K562 (cell line): ENCODE data around the gene CDSN. TPM values are rescaled to one million over a fixed set of nuclear protein-coding genes. Genes with fewer than 3 reads are reported as not detected.
A peak's percentile ranks its signal among the peaks of the same experiment; 100 is the strongest.

Experiments used
- ATAC-seq: fragments of 200-7000 bp; cut with Tn5 transposase; 3 replicates; pipeline ENCODE4 v1.9.1; 2020; ENCODE audit warnings: moderate library complexity
- BruUV-seq: library from RNA; stranded (reverse); fragments of 400-500 nt; replicated peaks from 2 replicates; lab custom pipeline; 2021; lab: Mats Ljungman, UMichigan
- CTCF ChIA-PET: fragments of 300-600 bp; formaldehyde crosslinking; extraction: SDS; loops from one replicate; lab custom pipeline; 2021; ENCODE audit warnings: low intra/inter-chr PET ratio; lab: Yijun Ruan, JAX
- POLR2A ChIA-PET: fragments of 300-600, 350-650 bp; sonication (Branson Sonifier 250); formaldehyde crosslinking; extraction: SDS; loops from one replicate; lab custom pipeline; 2021; ENCODE audit warnings: antibody characterized with exemption, inconsistent platforms; lab: Yijun Ruan, JAX
- DNase-seq, 4 experiments: peaks; one replicate each; pipeline versions ENCODE4 v3.0.0 to v3.0.0-alpha.2; 2011 to 2018; ENCODE audit warnings: low spot score in 3 of 4, mixed read lengths in 3 of 4; ENCODE audit errors: extremely low read depth in 1 of 4
- FAIRE-seq: peaks from 2 replicates; lab custom pipeline; 2011; peaks lifted over from hg19 to GRCh38; lab: Jason Lieb, UNC
- H2AFZ ChIP-seq: 2 replicates; pipeline ENCODE4 v1.6.0; 2011; ENCODE audit warnings: low read depth, low read length, control low read depth, inconsistent platforms
- H3K27ac ChIP-seq: fragments of 200-600 bp; 3 replicates; pipeline ENCODE4 v1.8.0; 2011; ENCODE audit warnings: low read depth, mild to moderate bottlenecking, control low read depth, inconsistent platforms, low read length, moderate library complexity, mixed read lengths; ENCODE audit errors: extremely low read depth
- H3K27me3 ChIP-seq, 2 experiments: fragments of 300-600 bp in 1 of 2; 2 replicates in 1 of 2; 3 replicates in 1 of 2; pipeline versions ENCODE4 v1.6.0 to v1.8.0; 2011; ENCODE audit warnings: inconsistent platforms in 2 of 2, low read length in 2 of 2, mild to moderate bottlenecking in 1 of 2, mixed read lengths in 1 of 2, moderate library complexity in 1 of 2; ENCODE audit not compliant: control insufficient read depth in 2 of 2, insufficient read depth in 2 of 2
- H3K36me3 ChIP-seq: fragments of 300-600 bp; 3 replicates; pipeline ENCODE4 v1.8.0; 2011; ENCODE audit warnings: mild to moderate bottlenecking, low read length, inconsistent platforms; ENCODE audit not compliant: control insufficient read depth, insufficient read depth
- H3K4me1 ChIP-seq, 2 experiments: fragments of 200-600 bp in 1 of 2; replicated peaks in 1 of 2; 2 replicates in 1 of 2; 3 replicates in 1 of 2; pipeline versions ENCODE4 v1.5.1 to v1.8.0; 2011; ENCODE audit warnings: inconsistent platforms in 2 of 2, low read length in 2 of 2, mild to moderate bottlenecking in 1 of 2, mixed read lengths in 1 of 2, moderate library complexity in 1 of 2; ENCODE audit not compliant: control insufficient read depth in 2 of 2, insufficient read depth in 2 of 2
- H3K4me2 ChIP-seq: 2 replicates; pipeline ENCODE4 v1.6.1; 2011; ENCODE audit warnings: low read length, control low read depth, inconsistent platforms, mixed read lengths; ENCODE audit not compliant: insufficient read depth
- H3K4me3 ChIP-seq: fragments of 200-600 bp; sonication (generic), shearing (Covaris generic); 2 replicates; pipeline ENCODE4 v1.5.1; 2016; ENCODE audit warnings: control low read depth, inconsistent platforms
- H3K79me2 ChIP-seq: fragments of 200-600 bp; 3 replicates; pipeline ENCODE4 v1.8.0; 2011; ENCODE audit warnings: low read length, inconsistent platforms; ENCODE audit not compliant: control insufficient read depth, insufficient read depth
- H3K9ac ChIP-seq, 2 experiments: 2 replicates each; pipeline versions ENCODE4 v1.6.0 to v1.6.1; 2011; ENCODE audit warnings: low read depth in 2 of 2, low read length in 2 of 2, control low read depth in 1 of 2, inconsistent platforms in 1 of 2, mild to moderate bottlenecking in 1 of 2, mixed read lengths in 1 of 2; ENCODE audit not compliant: insufficient read depth in 1 of 2
- H3K9me1 ChIP-seq: one replicate; pipeline ENCODE4 v1.6.0; 2011; ENCODE audit warnings: inconsistent platforms, mild to moderate bottlenecking, low read length, moderate library complexity; ENCODE audit not compliant: control insufficient read depth, insufficient read depth
- H3K9me3 ChIP-seq: replicated peaks from 2 replicates; pipeline ENCODE4 v1.5.1; 2011; ENCODE audit warnings: low read depth, low read length, inconsistent platforms; ENCODE audit not compliant: control insufficient read depth, insufficient read depth
- H4K20me1 ChIP-seq: replicated peaks from 2 replicates; pipeline ENCODE4 v1.6.1; 2011; ENCODE audit warnings: low read length, inconsistent platforms, mixed read lengths; ENCODE audit not compliant: control insufficient read depth, insufficient read depth
- ARID2 ChIP-seq: fragments of 450-650 bp; IDR thresholded peaks from 2 replicates; pipeline ENCODE4 v1.6.1; 2017; ENCODE audit warnings: antibody characterized with exemption, mild to moderate bottlenecking
- EGR1 ChIP-seq: fragments of 450-650 bp; conservative IDR thresholded peaks from 2 replicates; pipeline ENCODE4 v1.6.1; 2017; ENCODE audit warnings: mild to moderate bottlenecking
- KLF10 ChIP-seq: fragments of 250-450 bp; sonication (Bioruptor Pico); IDR thresholded peaks from 2 replicates; pipeline ENCODE4 v1.6.1; 2021; ENCODE audit warnings: matching md5 sums
- MNT ChIP-seq, 2 experiments: fragments of 450-650 bp; conservative IDR thresholded peaks; 2 replicates each; pipeline ENCODE4 v1.6.1; 2017; ENCODE audit warnings: mild to moderate bottlenecking in 2 of 2, moderate library complexity in 2 of 2
- MYC ChIP-seq, 2 experiments: fragments of 250-450 bp in 1 of 2; sonication (Bioruptor Pico) in 1 of 2; IDR thresholded peaks; 2 replicates each; pipeline versions ENCODE4 v1.5.1 to v1.6.1; 2012 to 2021; ENCODE audit warnings: low read depth in 2 of 2, borderline replicate concordance in 1 of 2, improper control_type of control experiment in 1 of 2, low read length in 1 of 2, mild to moderate bottlenecking in 1 of 2, moderate library complexity in 1 of 2
- NFIC ChIP-seq: fragments of 450-650 bp; IDR thresholded peaks from 2 replicates; pipeline ENCODE4 v1.6.1; 2017; ENCODE audit warnings: mild to moderate bottlenecking, inconsistent platforms
- NR2C2 ChIP-seq, 2 experiments: fragments of 200-800 bp in 1 of 2; sonication (Bioruptor generic) in 1 of 2; sonication (generic) in 1 of 2; formaldehyde crosslinking in 1 of 2; IDR thresholded peaks; 2 replicates each; pipeline versions ENCODE4 v1.6.1 to v1.8.0; 2016 to 2022; ENCODE audit warnings: mild to moderate bottlenecking in 1 of 2, missing compliant biosample characterization in 1 of 2, missing genetic modification characterization in 1 of 2, missing genetic modification reagents in 1 of 2
- RBM17 ChIP-seq: fragments of 200-400 bp; formaldehyde crosslinking; IDR thresholded peaks from 2 replicates; pipeline ENCODE4 v1.6.1; 2017; ENCODE audit warnings: low read depth, mild to moderate bottlenecking, low read length, borderline replicate concordance
- SMAD1 ChIP-seq: fragments of 150-350 bp; IDR thresholded peaks from 2 replicates; pipeline ENCODE4 v1.6.1; 2014; ENCODE audit warnings: low read length, low read depth; ENCODE audit not compliant: partially characterized antibody
- TRIM28 ChIP-seq: fragments of 450-650 bp; IDR thresholded peaks from 2 replicates; pipeline ENCODE4 v1.6.1; 2017
- ZNF175 ChIP-seq: fragments of 200-800 bp; sonication (Bioruptor generic); IDR thresholded peaks from 2 replicates; pipeline ENCODE4 v1.6.1; 2016; ENCODE audit warnings: low read depth, mild to moderate bottlenecking, missing genetic modification characterization, missing compliant biosample characterization
- ZNF609 ChIP-seq: sonication (generic); formaldehyde crosslinking; IDR thresholded peaks from 2 replicates; pipeline ENCODE4 v1.8.1; 2023; ENCODE audit warnings: missing genetic modification reagents, mild to moderate bottlenecking, borderline replicate concordance
- ZNF695 ChIP-seq: fragments of 450-650 bp; formaldehyde crosslinking; IDR thresholded peaks from 2 replicates; pipeline ENCODE4 v1.4.0; 2020; ENCODE audit warnings: mild to moderate bottlenecking, moderate library complexity
- WGBS: fragments of 100-300 bp; shearing (Covaris generic); methylation state at CpG from one replicate; pipeline ENCODE4 v1.1.6; 2016; ENCODE audit warnings: low coverage, mixed read lengths; ENCODE audit not compliant: insufficient coverage; ENCODE audit errors: missing lambda C conversion rate; 5-methylcytosine and 5-hydroxymethylcytosine counted together
- in situ Hi-C: fragments of 300-500 bp; cut with MboI; formaldehyde crosslinking; loops from 4 replicates; pipeline ENCODE4 v1.15.0; 2018; ENCODE audit warnings: inconsistent platforms, mixed read lengths
- intact Hi-C: fragments of 100-400 bp; cut with micrococcal nuclease; formaldehyde crosslinking; loops from 2 replicates; pipeline ENCODE4 v1.14.2; 2022
- polyA plus RNA-seq, 8 experiments: library from polyadenylated mRNA; depleted of rRNA in 4 of 8; stranded (reverse) in 5 of 8; unstranded in 3 of 8; fragments of >200 nt; fragmentation: Nextera tagmentation in 2 of 8; fragmentation: Illumina TruSeq in 1 of 8; extraction: Ambion mirVana in 2 of 8; extraction: Trizol in 1 of 8; gene quantifications; 2 replicates each; pipeline versions ENCODE4 v1.2.1 to v1.2.3, GENCODE V29; 2011 to 2014; ENCODE audit warnings: inconsistent platforms in 1 of 8, missing spikeins in 1 of 8
- total RNA-seq, 7 experiments: library from RNA; depleted of rRNA in 6 of 7; stranded (reverse); fragments of >200 nt in 6 of 7; fragmentation: Illumina TruSeq in 2 of 7; extraction: Trizol in 2 of 7; gene quantifications; 2 replicates each; pipeline versions ENCODE4 v1.2.1 to v1.2.3, GENCODE V29; 2011 to 2021; ENCODE audit warnings: low replicate concordance in 1 of 7

The CDSN gene
- total and polyA plus RNA-seq, 9 of the 15 experiments (the other 6 are each of a cell fraction or from before 2014, with no cell fraction given): not detected

- Histone ChIP-seq H4K20me1 (peaks cover 13% of the 10 kb centered on the region), H3K4me2 (no peak overlapping the region), H2AFZ (no peak overlapping the region), H3K4me3 (no peak overlapping the region), H3K27ac (no peak overlapping the region), H3K9me1 (no peaks in the 10 kb centered on the region), H3K4me1 (peaks cover 6 to 23% of the 10 kb centered on the region in 2 experiments; a peak in 4 of 5 replicates), H3K9me3 (no peaks in the 10 kb centered on the region), H3K36me3 (no peaks in the 10 kb centered on the region), H3K27me3 (peaks cover 40 to 86% of the 10 kb centered on the region in 2 experiments), H3K9ac (peak overlapping the region in 1 of 2 experiments; percentile 81; a peak in 2 of 4 replicates), H3K79me2 (no peaks in the 10 kb centered on the region)
- in situ Hi-C loops: no loop called here
- BruUV-seq: no TSS peak
- WGBS: 4% methylated on average over 16 of the region's 16 CpGs
- ChIA-PET CTCF (no interaction called here), POLR2A (interaction anchor here (0.6 to 1.9 kb wide), 4 partner anchors 10 to 330 kb away, joined by 3 to 5 read pairs (median 4); partner anchors contain the start of genes C6orf15, CCHCR1 and TCF19)
- ATAC-seq (peak; percentile 70), DNase-seq (peak; percentile 55 to 65 (median 58)), FAIRE-seq (peak; percentile 67)
- intact Hi-C loops: no loop called here
- TF ChIP-seq ZNF695 (no peak), NFIC (peak; percentile 97), RBM17 (no peak), EGR1 (peak; percentile 69), KLF10 (CRISPR knock-in tag) (no peak), SMAD1 (peak; percentile 40), NR2C2 (CRISPR knock-in tag; IDR thresholded peaks at IDR 0.05) (0 out of 2 replicates have a peak, but pooled peaks have one; percentile 15), NR2C2 (tag; IDR thresholded peaks at IDR 0.05) (no peak), MYC (IDR thresholded peaks at IDR 0.05; ENCODE audit: low read depth, low read length) (peak; percentile 51), MYC (CRISPR knock-in tag; IDR thresholded peaks at IDR 0.05; ENCODE audit: borderline replicate concordance, low read depth) (no peak), ZNF609 (CRISPR knock-in tag) (no peak), ARID2 (no peak), ZNF175 (CRISPR knock-in tag) (no peak), MNT (conservative IDR thresholded peaks at IDR 0.05) (0 out of 4 replicates have a peak, but pooled peaks of 1 of the 2 experiments have one; percentile 19), TRIM28 (no peak)
Observed at GRCh38 chr6:31122791-31123706, 2.8 kb upstream of the CDSN start.
